Measurements from ENCODE around the gene RNPEPL1.

DNA sequence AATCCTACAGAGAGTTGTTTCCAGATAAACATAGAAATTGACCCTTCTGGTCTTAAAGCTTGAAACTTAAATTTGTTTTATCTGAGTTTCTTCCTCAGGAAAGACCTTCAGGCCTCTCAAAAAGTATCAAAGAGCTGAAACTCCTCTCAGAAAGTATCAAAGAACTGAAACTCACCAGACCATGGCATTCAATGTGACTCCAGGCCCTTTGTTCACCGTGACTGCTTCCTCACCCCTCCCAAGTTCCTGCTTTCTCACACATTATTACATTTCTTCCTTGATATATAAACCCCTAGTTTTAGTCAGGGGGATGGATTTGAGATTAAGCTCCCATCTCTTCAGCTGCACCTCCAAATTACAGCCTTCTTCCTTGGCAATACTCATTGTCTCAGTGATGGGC, 16.5 kb upstream of the RNPEPL1 start:
- TF ChIP-seq EZH2phosphoT487 (IDR thresholded peaks at IDR 0.05; ENCODE audit: insufficient read depth, low read depth), result no peak
- TF ChIP-seq EZH2 (IDR thresholded peaks at IDR 0.05; ENCODE audit: insufficient read depth, poor library complexity, severe bottlenecking), result no peak

Measured in GM23248 (cell line).